Endometrial microvascular endothelial cells (primary cell): Measurements from ENCODE around the gene UBXN4. TPM values are rescaled to one million over a fixed set of nuclear protein-coding genes. Genes with fewer than 3 reads are reported as not detected.
"Not testable (repeated sequence)": the region's sequence is repeated elsewhere in the genome, so short reads cannot be mapped to it uniquely, and the experiment has no call there.

Experiments
- in situ Hi-C: cut with HindIII; loops from 2 replicates; pipeline ENCODE4 v1.10.0; 2017; ENCODE audit warnings: low sequenced_read_pairs, low pct_unique_long_range_greater_than_20kb; ENCODE audit errors: inconsistent ontology term
- total RNA-seq: library from RNA; depleted of rRNA; stranded (reverse); fragments of >200 nt; gene quantifications from one replicate; pipeline ENCODE4 v1.2.3, GENCODE V29; 2015; ENCODE audit errors: inconsistent ontology term

The UBXN4 gene
- total RNA-seq, 1 donor from 2014 or later, result 61.4 TPM

GRCh38 chr2:135755573-135755972, 13.9 kb downstream of the UBXN4 start:
- in situ Hi-C loops, result no loop called here

DNA sequence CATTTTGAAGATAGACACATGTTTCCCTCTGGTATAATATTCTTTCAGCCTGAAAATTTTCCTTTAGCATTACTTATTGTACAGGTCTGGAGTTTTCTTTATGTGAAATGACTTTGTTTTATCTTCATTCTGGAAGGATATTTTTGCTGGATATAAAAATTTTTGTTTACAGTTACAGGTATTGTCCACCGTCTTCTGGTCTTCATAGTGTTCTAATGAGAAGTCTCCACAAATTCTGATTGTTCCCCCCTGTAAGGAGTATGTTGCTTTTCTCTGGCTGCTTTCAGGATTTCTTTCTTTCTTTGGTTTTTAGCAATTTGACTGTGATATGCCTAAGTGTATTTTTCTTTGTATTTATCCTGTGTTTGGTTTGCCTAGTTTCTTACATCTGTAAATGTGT, 15.0 kb downstream of the UBXN4 start:
- in situ Hi-C loops, result no loop called here

DNA sequence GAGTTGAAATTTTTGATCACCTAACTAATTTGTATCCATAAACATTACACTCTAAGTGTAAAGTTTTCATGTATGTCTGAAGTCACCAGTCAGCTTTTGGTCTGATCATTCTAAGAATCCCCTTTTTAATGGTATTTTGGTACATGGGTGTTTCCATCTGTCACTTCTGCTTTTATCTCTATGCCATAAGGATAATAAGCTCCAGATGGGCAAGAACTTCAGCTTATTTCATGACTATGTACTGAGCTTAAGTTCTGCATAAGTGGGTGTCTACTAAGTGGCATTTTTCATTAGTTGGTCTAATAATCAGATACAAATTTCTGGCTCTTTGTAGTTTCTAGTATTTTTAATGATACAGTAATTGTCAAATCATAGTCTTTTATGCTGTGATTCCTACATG, 20.4 kb downstream of the UBXN4 start:
- in situ Hi-C loops, result no loop called here

DNA sequence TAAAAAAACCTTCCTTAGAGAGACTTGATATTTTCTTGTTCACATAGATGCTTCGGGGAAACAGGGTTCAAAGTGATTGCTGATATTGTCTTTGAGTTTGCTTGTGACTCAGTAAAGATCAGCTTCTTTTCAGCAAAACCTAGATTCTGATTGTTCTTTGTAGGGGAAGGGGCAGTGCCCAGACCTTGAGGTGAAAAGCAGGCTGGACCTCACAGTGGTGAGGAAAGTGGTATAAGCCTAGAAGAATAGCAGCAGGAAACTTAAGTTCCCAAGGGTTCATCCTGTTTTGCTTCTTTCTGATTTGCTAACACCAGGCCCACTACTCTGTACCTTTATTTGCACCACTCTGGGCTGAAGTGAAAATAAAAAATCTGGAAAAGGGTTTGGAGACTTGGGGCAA, 20.9 kb downstream of the UBXN4 start:
- in situ Hi-C loops, result no loop called here

GRCh38 chr2:135768863-135769262, 27.2 kb downstream of the UBXN4 start:
- in situ Hi-C loops, result no loop called here

- in situ Hi-C loops, result no loop called here
Observed at GRCh38 chr2:135773319-135773718, 31.7 kb downstream of the UBXN4 start.

DNA sequence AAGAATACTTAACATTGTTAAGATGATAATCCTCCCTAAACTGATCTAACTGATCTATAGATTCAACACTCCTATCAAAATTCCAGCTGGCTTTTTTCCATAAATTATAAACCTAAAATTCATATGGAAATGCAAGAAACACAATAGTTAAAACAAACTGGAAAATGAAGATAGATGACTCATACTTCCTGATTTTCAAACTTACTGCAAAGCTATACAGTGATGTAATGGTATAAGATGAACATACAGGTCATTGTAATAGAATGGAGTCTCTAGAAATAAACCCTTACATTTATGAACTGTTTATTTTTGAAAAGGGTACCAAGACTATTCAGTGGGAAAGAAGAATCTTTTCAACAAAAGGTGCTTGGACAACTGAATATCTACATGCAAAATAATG, 32.3 kb downstream of the UBXN4 start:
- in situ Hi-C loops, result no loop called here

DNA sequence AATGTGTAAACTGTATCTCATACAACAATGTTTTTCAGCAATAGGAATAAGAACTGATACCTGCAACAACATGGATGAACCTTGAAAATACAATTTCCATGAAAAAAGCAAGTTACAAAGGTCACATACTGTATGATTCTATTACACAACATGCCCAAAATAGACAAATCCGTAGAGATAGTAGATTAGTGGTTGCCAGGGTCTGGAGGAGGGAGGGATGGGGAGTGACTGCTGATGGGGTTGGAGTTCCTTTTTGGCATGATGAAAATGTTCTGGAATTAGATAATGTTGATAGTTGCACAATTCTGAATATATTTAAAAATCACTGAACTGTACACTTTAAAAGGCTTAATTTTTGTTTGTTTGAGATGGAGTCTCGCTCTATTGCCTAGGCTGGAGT, 33.8 kb downstream of the UBXN4 start:
- in situ Hi-C loops, result no loop called here

- in situ Hi-C loops, result no loop called here
Observed at GRCh38 chr2:135776367-135776766, 34.7 kb downstream of the UBXN4 start.

GRCh38 chr2:135782231-135782630, 40.6 kb downstream of the UBXN4 start:
- in situ Hi-C loops, result no loop called here

DNA sequence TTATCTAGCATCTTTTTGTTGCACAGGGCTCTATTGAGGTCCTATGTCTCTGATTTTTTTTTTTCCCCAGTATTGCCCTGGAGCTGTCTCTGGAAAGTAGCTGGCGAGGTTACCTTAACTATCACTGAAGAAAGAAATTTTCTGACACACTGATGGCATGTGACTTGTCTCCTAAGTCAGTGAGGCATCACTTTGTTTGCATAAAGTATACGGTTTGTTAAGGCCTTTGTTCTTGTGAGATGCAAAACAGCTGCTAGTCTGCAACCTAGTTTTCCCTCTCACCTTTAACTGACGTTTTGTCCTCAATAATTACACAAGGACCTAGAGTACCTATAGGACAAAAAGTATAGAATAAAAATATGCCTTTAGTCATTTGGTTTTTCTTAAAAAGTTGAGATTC, 41.8 kb downstream of the UBXN4 start:
- in situ Hi-C loops, result no loop called here

GRCh38 chr2:135785032-135785431, 43.4 kb downstream of the UBXN4 start:
- in situ Hi-C loops, result no loop called here

GRCh38 chr2:135786823-135787222, 45.2 kb downstream of the UBXN4 start:
- in situ Hi-C loops, result no loop called here

- in situ Hi-C loops, result no loop called here
Observed at GRCh38 chr2:135790423-135790822, 48.8 kb downstream of the UBXN4 start.

DNA sequence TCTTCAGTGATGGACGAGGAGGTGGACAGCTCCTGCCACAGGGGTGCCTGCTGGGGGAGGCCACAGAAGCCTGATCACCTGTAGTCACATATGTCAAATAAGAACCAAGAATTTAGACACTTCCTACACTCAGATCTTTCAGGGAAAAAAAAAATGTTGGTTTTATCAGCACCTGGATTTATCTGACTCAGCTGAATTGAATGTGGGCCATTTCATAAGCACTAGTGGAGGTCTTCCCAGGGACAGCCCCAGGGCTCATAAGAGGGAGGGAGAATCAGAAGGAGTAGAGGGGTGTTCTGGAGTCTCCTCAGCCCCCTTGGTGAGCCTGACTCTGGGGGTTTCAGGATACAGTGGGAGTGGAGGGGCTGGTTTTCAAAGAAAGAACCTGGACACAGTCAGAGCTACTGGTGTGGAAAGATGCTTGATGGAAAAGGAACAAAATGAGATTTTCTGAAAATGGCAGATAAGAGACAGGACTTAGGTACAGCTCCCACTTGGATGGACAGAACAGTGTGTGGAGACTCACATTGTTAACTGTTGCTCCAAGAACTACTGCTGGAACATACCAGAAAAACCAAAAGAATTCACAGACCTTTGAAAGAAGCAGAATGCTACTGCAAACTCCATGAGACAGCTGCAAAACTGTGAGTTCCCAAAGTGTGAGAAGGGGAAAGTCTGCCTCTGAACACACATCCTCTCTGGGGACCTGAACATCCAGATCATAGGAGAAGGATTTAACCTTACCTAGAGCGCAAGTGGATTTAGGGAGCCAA, 49.9 kb downstream of the UBXN4 start:
- in situ Hi-C loops, result no loop called here

GRCh38 chr2:135792401-135793150, 50.9 kb downstream of the UBXN4 start:
- in situ Hi-C loops, result no loop called here

DNA sequence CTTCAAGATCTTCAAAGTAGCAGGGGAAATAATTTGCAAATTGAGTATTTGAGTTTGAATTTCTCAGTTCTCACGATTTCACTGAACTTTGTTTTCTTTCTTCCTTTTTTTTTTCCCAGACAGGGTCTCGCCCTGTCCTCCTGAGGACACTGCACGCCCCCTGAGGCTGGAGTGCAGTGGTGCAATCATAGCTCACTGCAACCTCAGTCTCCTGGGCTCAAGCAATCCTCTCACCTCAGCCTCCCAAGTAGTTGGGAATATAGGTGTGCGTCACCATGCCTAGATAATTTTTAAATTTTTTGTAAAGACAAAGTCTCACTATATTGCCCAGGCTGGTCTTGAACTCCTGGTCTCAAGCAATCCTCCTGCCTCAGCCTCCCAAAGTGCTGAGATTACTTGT, 54.0 kb downstream of the UBXN4 start:
- in situ Hi-C loops, result not testable (repeated sequence)

GRCh38 chr2:135796606-135797005, 55.0 kb downstream of the UBXN4 start:
- in situ Hi-C loops, result no loop called here

GRCh38 chr2:135797497-135798274, 56.0 kb downstream of the UBXN4 start:
- in situ Hi-C loops, result no loop called here

DNA sequence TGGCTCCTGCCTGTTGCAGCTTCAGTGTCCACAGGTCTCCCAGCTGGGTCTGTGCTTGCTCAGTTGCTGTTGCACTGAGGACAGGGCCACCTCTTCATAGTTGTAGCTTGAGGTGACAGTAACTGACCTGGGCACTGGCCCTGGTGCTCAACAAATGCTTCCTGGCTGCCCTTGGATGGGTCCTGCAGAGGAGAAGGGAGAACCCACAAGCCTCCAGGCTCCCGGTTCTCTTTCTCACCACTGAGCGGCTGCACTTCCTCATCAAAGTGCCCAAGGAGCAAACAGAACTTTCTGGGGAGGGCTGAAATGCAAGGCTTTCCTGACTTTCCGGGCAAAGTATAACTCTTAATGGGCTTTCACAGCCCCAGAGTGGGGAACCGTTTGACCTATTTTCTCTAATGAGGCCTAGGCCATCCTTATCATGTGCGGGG, 56.6 kb downstream of the UBXN4 start:
- in situ Hi-C loops, result no loop called here
